ENCODE data around the gene NFASC. TPM values are rescaled to one million over a fixed set of nuclear protein-coding genes. Genes with fewer than 3 reads are reported as not detected.

NFASC gene
- total RNA-seq, 2 donors from 2014 or later: 27.7 to 45.9 TPM

DNA sequence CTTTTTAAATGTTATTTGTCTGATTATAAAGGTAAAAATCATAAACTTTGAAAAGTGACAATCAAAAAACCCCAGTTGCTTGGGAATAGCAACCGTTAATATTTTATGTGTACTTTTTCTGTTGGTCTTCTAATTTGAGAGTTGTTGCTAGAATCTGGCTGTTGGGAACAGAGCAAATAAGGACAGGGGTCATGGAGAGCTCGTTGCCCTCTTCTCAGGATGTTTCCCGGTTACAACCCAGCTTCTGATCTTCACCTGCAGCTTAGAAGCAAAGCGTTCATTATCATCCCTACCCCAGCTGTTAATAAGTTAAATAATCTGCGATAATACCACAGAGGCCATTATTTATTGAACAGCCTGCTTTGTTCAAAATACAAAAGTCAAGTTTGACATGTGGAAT is 22.1 kb upstream of the NFASC start:
- Histone ChIP-seq H3K36me3 (ENCODE audit: control insufficient read depth, insufficient read depth, low read length) (no peaks in the 10 kb centered on the region), H3K9me3 (ENCODE audit: control insufficient read depth, low read length) (no peaks in the 10 kb centered on the region), H3K27me3 (ENCODE audit: control insufficient read depth, insufficient read depth, low read length, poor library complexity, severe bottlenecking) (no peaks in the 10 kb centered on the region), H3K4me3 (ENCODE audit: low read length) (no peak overlapping the region), H3K9ac (ENCODE audit: extremely low read depth, low read length, poor library complexity, severe bottlenecking) (no peak overlapping the region), H3K27ac (ENCODE audit: low read depth, low read length) (no peak overlapping the region), H3K4me1 (ENCODE audit: control insufficient read depth, insufficient read depth, low read length) (peaks cover 7% of the 10 kb centered on the region)
- no peaks in the 10 kb centered on the region for H3K27me3 Mint-ChIP-seq (ENCODE audit: insufficient read depth)
- DNase-seq: no peak
- H3K36me3 Mint-ChIP-seq (ENCODE audit: low read depth): no peaks in the 10 kb centered on the region
- WGBS, 2 experiments (ENCODE audit: insufficient coverage in 1 of 2, insufficient read length in 1 of 2): 91 to 98% methylated on average over 5 of the region's 5 CpGs
- H3K4me3 Mint-ChIP-seq: no peak overlapping the region
- H3K27ac Mint-ChIP-seq: no peak overlapping the region
- no peaks in the 10 kb centered on the region for H3K9me3 Mint-ChIP-seq
- peaks cover 19% of the 10 kb centered on the region for H3K4me1 Mint-ChIP-seq
- TF ChIP-seq CTCF (conservative IDR thresholded peaks at IDR 0.05): no peak

DNA sequence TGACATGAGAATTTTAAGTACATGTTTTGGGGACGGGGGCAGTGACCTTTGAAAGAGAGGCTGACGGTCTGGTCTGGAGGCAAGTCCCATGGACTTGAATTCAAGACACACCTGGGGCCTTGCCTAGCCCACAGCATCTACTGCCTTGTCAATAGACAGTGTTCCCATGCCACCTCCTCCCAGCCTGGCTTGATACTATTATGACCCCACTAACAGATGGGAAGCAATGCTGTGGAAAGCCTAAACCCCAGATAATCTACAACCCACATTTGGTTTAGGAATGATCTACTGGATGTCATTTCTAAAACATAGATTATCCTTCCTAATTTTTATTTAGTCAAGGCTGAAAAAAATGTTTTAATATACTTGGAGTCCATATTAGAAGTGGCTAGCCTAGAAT is 17.8 kb upstream of the NFASC start:
- H3K27ac ChIP-seq (ENCODE audit: low read depth, low read length): no peak overlapping the region
- H3K36me3 ChIP-seq (ENCODE audit: control insufficient read depth, insufficient read depth, low read length): no peaks in the 10 kb centered on the region
- peaks cover 6% of the 10 kb centered on the region for H3K4me1 ChIP-seq (ENCODE audit: control insufficient read depth, insufficient read depth, low read length)
- no peak overlapping the region for H3K9ac ChIP-seq (ENCODE audit: extremely low read depth, low read length, poor library complexity, severe bottlenecking)
- no peak overlapping the region for H3K27ac Mint-ChIP-seq
- DNase-seq: no peak
- H3K9me3 ChIP-seq (ENCODE audit: control insufficient read depth, low read length): no peaks in the 10 kb centered on the region
- no peaks in the 10 kb centered on the region for H3K36me3 Mint-ChIP-seq (ENCODE audit: low read depth)
- WGBS, 2 experiments (ENCODE audit: insufficient coverage in 1 of 2, insufficient read length in 1 of 2): 94 to 98% methylated on average over 2 of the region's 2 CpGs
- H3K27me3 ChIP-seq (ENCODE audit: control insufficient read depth, insufficient read depth, low read length, poor library complexity, severe bottlenecking): no peaks in the 10 kb centered on the region
- H3K4me1 Mint-ChIP-seq: peaks cover 11% of the 10 kb centered on the region
- no peaks in the 10 kb centered on the region for H3K9me3 Mint-ChIP-seq
- no peaks in the 10 kb centered on the region for H3K27me3 Mint-ChIP-seq (ENCODE audit: insufficient read depth)
- no peak overlapping the region for H3K4me3 ChIP-seq (ENCODE audit: low read length)
- TF ChIP-seq CTCF (conservative IDR thresholded peaks at IDR 0.05): no peak
- H3K4me3 Mint-ChIP-seq: no peak overlapping the region

- H3K27me3 Mint-ChIP-seq (ENCODE audit: insufficient read depth): no peaks in the 10 kb centered on the region
- H3K27ac ChIP-seq (ENCODE audit: low read depth, low read length): no peak overlapping the region
- DNase-seq: no peak
- TF ChIP-seq CTCF (conservative IDR thresholded peaks at IDR 0.05): no peak
- H3K4me1 ChIP-seq (ENCODE audit: control insufficient read depth, insufficient read depth, low read length): peaks cover 6% of the 10 kb centered on the region
- no peaks in the 10 kb centered on the region for H3K36me3 Mint-ChIP-seq (ENCODE audit: low read depth)
- H3K36me3 ChIP-seq (ENCODE audit: control insufficient read depth, insufficient read depth, low read length): no peaks in the 10 kb centered on the region
- H3K27ac Mint-ChIP-seq: no peak overlapping the region
- no peak overlapping the region for H3K4me3 ChIP-seq (ENCODE audit: low read length)
- no peaks in the 10 kb centered on the region for H3K27me3 ChIP-seq (ENCODE audit: control insufficient read depth, insufficient read depth, low read length, poor library complexity, severe bottlenecking)
- peaks cover 11% of the 10 kb centered on the region for H3K4me1 Mint-ChIP-seq
- H3K9ac ChIP-seq (ENCODE audit: extremely low read depth, low read length, poor library complexity, severe bottlenecking): no peak overlapping the region
- no peak overlapping the region for H3K4me3 Mint-ChIP-seq
- H3K9me3 Mint-ChIP-seq: no peaks in the 10 kb centered on the region
- WGBS, 2 experiments (ENCODE audit: insufficient coverage in 1 of 2, insufficient read length in 1 of 2): 95% methylated on average over 1 of the region's 1 CpG; no CpG with 5 or more reads in 1 of the 2 experiments
- no peaks in the 10 kb centered on the region for H3K9me3 ChIP-seq (ENCODE audit: control insufficient read depth, low read length)
These were observed 17.2 kb upstream of the NFASC start for GRCh38 chr1:204853436-204853835.
